ENCODE measurements around the gene CDKN1B.

Gene CDKN1B

DNA sequence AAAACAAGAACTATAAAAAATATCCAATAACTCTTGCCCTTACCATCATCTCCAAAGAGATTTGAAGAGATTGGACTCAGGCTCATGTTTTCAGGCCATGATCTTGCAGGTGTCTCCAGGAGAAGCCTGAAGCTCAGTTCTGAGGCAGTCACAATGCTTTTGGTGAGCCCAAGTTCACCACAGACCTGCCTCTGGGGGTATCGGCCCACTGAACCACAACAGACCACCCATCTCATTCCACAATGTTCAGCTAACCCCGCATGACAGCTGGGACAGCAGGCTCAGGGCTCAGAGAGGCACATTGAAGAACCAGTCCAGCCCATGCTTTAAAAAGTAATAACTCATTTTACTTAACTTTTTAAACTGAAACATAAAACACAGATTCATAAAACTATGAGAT lies 40.0 kb downstream of the CDKN1B start:
- no peak overlapping the region for H3K27ac ChIP-seq (replicated peaks)
- DNase-seq (ENCODE audit: low read depth in 1 of 2, low spot score in 1 of 2): no peak
- H3K4me3 ChIP-seq (replicated peaks; ENCODE audit: insufficient read depth, low read length): no peak overlapping the region
- TF ChIP-seq, protein P1, sequence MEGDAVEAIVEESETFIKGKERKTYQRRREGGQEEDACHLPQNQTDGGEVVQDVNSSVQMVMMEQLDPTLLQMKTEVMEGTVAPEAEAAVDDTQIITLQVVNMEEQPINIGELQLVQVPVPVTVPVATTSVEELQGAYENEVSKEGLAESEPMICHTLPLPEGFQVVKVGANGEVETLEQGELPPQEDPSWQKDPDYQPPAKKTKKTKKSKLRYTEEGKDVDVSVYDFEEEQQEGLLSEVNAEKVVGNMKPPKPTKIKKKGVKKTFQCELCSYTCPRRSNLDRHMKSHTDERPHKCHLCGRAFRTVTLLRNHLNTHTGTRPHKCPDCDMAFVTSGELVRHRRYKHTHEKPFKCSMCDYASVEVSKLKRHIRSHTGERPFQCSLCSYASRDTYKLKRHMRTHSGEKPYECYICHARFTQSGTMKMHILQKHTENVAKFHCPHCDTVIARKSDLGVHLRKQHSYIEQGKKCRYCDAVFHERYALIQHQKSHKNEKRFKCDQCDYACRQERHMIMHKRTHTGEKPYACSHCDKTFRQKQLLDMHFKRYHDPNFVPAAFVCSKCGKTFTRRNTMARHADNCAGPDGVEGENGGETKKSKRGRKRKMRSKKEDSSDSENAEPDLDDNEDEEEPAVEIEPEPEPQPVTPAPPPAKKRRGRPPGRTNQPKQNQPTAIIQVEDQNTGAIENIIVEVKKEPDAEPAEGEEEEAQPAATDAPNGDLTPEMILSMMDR (IDR thresholded peaks at IDR 0.05; ENCODE audit: insufficient read depth, low read length): no peak
- TF ChIP-seq SPI1 (IDR thresholded peaks at IDR 0.05; ENCODE audit: borderline replicate concordance, low read depth) (no peak), GABPA (IDR thresholded peaks at IDR 0.05; ENCODE audit: low read depth) (no peak), POLR2AphosphoS5 (IDR thresholded peaks at IDR 0.05; ENCODE audit: low read depth) (no peak)
- TF ChIP-seq, protein P2, sequence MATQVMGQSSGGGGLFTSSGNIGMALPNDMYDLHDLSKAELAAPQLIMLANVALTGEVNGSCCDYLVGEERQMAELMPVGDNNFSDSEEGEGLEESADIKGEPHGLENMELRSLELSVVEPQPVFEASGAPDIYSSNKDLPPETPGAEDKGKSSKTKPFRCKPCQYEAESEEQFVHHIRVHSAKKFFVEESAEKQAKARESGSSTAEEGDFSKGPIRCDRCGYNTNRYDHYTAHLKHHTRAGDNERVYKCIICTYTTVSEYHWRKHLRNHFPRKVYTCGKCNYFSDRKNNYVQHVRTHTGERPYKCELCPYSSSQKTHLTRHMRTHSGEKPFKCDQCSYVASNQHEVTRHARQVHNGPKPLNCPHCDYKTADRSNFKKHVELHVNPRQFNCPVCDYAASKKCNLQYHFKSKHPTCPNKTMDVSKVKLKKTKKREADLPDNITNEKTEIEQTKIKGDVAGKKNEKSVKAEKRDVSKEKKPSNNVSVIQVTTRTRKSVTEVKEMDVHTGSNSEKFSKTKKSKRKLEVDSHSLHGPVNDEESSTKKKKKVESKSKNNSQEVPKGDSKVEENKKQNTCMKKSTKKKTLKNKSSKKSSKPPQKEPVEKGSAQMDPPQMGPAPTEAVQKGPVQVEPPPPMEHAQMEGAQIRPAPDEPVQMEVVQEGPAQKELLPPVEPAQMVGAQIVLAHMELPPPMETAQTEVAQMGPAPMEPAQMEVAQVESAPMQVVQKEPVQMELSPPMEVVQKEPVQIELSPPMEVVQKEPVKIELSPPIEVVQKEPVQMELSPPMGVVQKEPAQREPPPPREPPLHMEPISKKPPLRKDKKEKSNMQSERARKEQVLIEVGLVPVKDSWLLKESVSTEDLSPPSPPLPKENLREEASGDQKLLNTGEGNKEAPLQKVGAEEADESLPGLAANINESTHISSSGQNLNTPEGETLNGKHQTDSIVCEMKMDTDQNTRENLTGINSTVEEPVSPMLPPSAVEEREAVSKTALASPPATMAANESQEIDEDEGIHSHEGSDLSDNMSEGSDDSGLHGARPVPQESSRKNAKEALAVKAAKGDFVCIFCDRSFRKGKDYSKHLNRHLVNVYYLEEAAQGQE (IDR thresholded peaks at IDR 0.05; ENCODE audit: insufficient replicate concordance, low read depth): no peak
- H3K27me3 ChIP-seq (ENCODE audit: insufficient read depth, poor library complexity, severe bottlenecking): no peaks in the 10 kb centered on the region

DNA sequence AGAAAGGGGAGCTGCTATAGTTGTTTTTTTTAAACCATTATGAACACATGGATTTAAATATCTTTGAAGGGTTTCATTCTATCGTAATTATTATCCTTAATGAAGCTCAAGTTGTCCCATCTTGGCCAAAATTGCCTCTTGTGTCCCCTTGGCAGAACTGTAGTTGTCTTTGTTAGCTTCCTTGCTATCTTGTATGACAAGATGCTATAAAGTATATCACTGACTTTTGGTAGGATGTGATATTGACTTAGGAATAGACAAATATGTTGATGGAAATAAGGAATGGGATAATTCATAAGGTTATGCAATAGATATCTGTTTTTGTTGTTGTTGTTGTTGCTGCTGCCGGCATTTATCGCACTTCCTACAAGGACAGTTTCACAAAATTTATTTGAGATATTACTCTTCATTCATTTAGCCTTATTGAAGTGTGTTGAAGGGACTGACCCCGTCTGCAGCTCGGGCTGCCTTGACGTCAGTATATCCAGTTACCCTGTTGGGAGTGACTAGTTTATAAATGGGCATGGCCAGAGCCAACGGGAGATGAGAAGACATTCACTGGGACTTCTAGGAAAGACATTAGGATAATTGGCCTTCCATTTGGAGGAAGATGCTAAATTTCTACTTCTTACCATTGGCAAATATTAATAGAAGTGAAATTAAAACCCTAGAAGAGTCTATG lies 42.2 kb downstream of the CDKN1B start:
- H3K4me3 ChIP-seq (replicated peaks; ENCODE audit: insufficient read depth, low read length): no peak overlapping the region
- no peaks in the 10 kb centered on the region for H3K27me3 ChIP-seq (ENCODE audit: insufficient read depth, poor library complexity, severe bottlenecking)
- no peak overlapping the region for H3K27ac ChIP-seq (replicated peaks)
- TF ChIP-seq GABPA (IDR thresholded peaks at IDR 0.05; ENCODE audit: low read depth): no peak
- TF ChIP-seq SPI1 (IDR thresholded peaks at IDR 0.05; ENCODE audit: borderline replicate concordance, low read depth): no peak
- TF ChIP-seq POLR2AphosphoS5 (IDR thresholded peaks at IDR 0.05; ENCODE audit: low read depth): no peak
- TF ChIP-seq, protein P1 (IDR thresholded peaks at IDR 0.05; ENCODE audit: insufficient read depth, low read length): no peak
- TF ChIP-seq, protein P2 (IDR thresholded peaks at IDR 0.05; ENCODE audit: insufficient replicate concordance, low read depth): no peak
- no peak for DNase-seq (ENCODE audit: low read depth in 1 of 2, low spot score in 1 of 2)

DNA sequence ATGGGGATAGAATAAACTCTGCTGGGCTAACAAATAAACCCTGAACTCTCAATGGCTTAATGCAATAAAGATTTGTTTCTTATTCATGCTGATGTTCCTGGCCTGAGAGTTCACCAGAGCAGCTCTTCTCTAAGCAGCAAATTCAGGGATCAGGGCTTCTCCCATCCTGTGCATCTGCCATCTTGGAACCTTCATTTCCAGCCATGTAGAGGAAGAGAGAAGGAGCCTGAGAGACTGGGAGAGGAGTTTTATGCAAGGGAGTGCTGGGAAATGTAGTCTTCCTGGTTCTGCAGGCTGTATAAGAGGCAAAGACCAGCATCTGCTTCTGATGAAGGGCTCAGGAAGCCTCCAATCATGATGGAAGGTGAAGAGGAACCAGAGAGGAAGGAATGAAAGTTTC lies 47.7 kb downstream of the CDKN1B start:
- TF ChIP-seq SPI1 (IDR thresholded peaks at IDR 0.05; ENCODE audit: borderline replicate concordance, low read depth): no peak
- TF ChIP-seq, protein P1 (IDR thresholded peaks at IDR 0.05; ENCODE audit: insufficient read depth, low read length): no peak
- TF ChIP-seq GABPA (IDR thresholded peaks at IDR 0.05; ENCODE audit: low read depth): no peak
- TF ChIP-seq, protein P2 (IDR thresholded peaks at IDR 0.05; ENCODE audit: insufficient replicate concordance, low read depth): no peak
- no peak for TF ChIP-seq POLR2AphosphoS5 (IDR thresholded peaks at IDR 0.05; ENCODE audit: low read depth)
- DNase-seq (ENCODE audit: low read depth in 1 of 2, low spot score in 1 of 2): no peak
- Histone ChIP-seq H3K27me3 (ENCODE audit: insufficient read depth, poor library complexity, severe bottlenecking) (no peaks in the 10 kb centered on the region), H3K27ac (replicated peaks) (no peak overlapping the region), H3K4me3 (replicated peaks; ENCODE audit: insufficient read depth, low read length) (no peak overlapping the region)
